Small intestine (tissue), 7 donors: ENCODE measurements around the gene GLT8D2. TPM values are rescaled to one million over a fixed set of nuclear protein-coding genes. Genes with fewer than 3 reads are reported as not detected.
A peak's percentile ranks its signal among the peaks of the same experiment; 100 is the strongest.
"Not testable (repeated sequence)": the region's sequence is repeated elsewhere in the genome, so short reads cannot be mapped to it uniquely, and the experiment has no call there.

Source experiments
- DNase-seq, 2 donors: peaks; one replicate each; pipeline versions ENCODE4 v3.0.0 to v3.0.0-alpha.2; 2013
- FAIRE-seq: peaks from 2 replicates; lab custom pipeline; 2012; peaks lifted over from hg19 to GRCh38; lab: Jason Lieb, UNC
- H3K27ac ChIP-seq, 3 donors: one replicate each; pipeline ENCODE4 v1.5.1; 2013; ENCODE audit warnings: low read length in 2 of 3, mild to moderate bottlenecking in 2 of 3, control low read depth in 1 of 3, inconsistent platforms in 1 of 3, low read depth in 1 of 3, moderate library complexity in 1 of 3
- H3K27me3 ChIP-seq, 3 donors: one replicate each; pipeline ENCODE4 v1.6.1; 2013; ENCODE audit warnings: low read length in 3 of 3, inconsistent platforms in 1 of 3; ENCODE audit not compliant: control insufficient read depth in 3 of 3, insufficient read depth in 3 of 3
- H3K36me3 ChIP-seq, 3 donors: one replicate each; pipeline ENCODE4 v1.6.1; 2013; ENCODE audit warnings: low read length in 3 of 3, inconsistent platforms in 1 of 3, low read depth in 1 of 3, mild to moderate bottlenecking in 1 of 3, moderate library complexity in 1 of 3; ENCODE audit not compliant: control insufficient read depth in 3 of 3, insufficient read depth in 2 of 3
- H3K4me1 ChIP-seq, 3 donors: one replicate each; pipeline ENCODE4 v1.6.1; 2013; ENCODE audit warnings: low read length in 2 of 3, inconsistent platforms in 1 of 3, low read depth in 1 of 3, mild to moderate bottlenecking in 1 of 3, moderate library complexity in 1 of 3; ENCODE audit not compliant: control insufficient read depth in 3 of 3, insufficient read depth in 2 of 3
- H3K4me3 ChIP-seq, 3 donors: one replicate each; pipeline ENCODE4 v1.5.1; 2013; ENCODE audit warnings: low read length in 3 of 3, control low read depth in 1 of 3, inconsistent platforms in 1 of 3, low read depth in 1 of 3, mild to moderate bottlenecking in 1 of 3, moderate library complexity in 1 of 3
- H3K9me3 ChIP-seq, 2 donors: one replicate each; pipeline ENCODE4 v1.6.1; 2013; ENCODE audit warnings: low read depth in 1 of 2, low read length in 1 of 2; ENCODE audit not compliant: control insufficient read depth in 2 of 2, insufficient read depth in 1 of 2
- WGBS, 3 donors: extraction: QIAGEN DNeasy Blood & Tissue Kit; methylation state at CpG; one replicate each; pipeline ENCODE4 v1.1.7; 2013; 5-methylcytosine and 5-hydroxymethylcytosine counted together
- polyA plus RNA-seq, 4 donors: library from polyadenylated mRNA; stranded (reverse) in 3 of 4; unstranded in 1 of 4; fragments of 200-250 nt in 3 of 4; fragments of 120-200 nt in 1 of 4; gene quantifications; one replicate each; pipeline versions ENCODE4 v1.2.1 to v1.2.3, GENCODE V29; 2013
- donor health status: healthy with polysubstance abuse.
- donor health status: control.
- donor health status: control.
- donor health status: Bipolar disorder and iron deficiency.
- donor health status: healthy.

The GLT8D2 gene
- polyA plus RNA-seq, 4 donors = 0.54 to 10.9 (median 5.2) TPM; not detected in 1

DNA sequence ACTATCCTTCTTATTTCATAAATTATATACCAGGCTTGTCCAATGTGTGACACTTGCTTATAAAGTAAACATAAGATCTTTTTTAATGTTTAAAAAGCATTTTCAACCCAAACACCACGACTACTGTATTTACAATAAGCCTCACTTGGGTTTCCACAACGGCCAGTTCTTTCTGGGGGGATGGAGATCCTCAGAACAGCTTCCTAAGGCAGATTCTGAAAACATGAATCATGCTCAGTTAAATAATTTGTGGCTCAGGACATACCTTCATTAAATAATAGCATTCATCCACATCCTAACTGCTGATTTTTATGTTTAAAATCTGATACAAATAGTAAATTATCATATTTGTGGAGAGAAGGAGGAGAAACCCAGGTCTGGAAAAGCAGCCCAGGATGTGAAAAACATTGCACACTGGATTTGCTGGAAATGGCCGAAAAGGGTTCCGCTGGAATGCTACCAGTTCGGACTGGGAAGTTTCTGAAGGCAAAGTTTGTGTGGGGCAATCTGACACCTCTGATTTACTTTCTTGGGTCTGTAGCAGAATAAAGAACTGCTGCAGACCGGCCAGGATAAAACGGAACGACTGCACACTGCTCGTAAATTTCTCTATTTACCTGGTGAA is 597 bp downstream of the GLT8D2 start:
- H3K9me3 ChIP-seq = no peaks in the 10 kb centered on the region
- FAIRE-seq = no peak
- WGBS, 3 donors = 31 to 39% (median 39%) methylated on average over 9 of the region's 9 CpGs
- no peaks in the 10 kb centered on the region for H3K36me3 ChIP-seq
- no peaks in the 10 kb centered on the region for H3K4me1 ChIP-seq
- H3K27ac ChIP-seq = peak overlapping the region in 2 of 3 donors; percentile 51 to 53
- H3K27me3 ChIP-seq = peaks cover 0 to 12% (median 0%) of the 10 kb centered on the region in 3 donors
- peak overlapping the region in 2 of 3 donors; percentile 10 to 29 for H3K4me3 ChIP-seq
- DNase-seq = no peak

DNA sequence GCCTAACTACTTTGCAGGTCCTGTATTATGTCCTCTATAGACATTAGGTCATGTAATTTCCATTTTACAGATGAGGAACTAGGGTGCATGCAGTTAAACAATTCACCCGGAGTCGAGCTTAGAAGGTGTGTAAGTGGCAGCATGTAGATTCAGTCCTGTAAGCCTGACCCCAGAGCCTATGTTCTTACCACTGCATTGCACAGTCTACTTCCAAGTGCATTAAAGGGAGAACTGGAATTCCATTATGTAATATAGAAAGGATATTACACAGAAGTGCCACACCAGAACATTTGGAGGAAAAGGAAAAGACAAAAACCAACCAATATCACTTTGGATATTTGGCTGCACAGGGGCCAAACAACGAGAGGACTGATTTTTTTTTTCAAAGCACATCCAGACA is 1.2 kb downstream of the GLT8D2 start:
- H3K4me3 ChIP-seq = no peak overlapping the region
- H3K36me3 ChIP-seq = no peaks in the 10 kb centered on the region
- FAIRE-seq = no peak
- no peak for DNase-seq
- H3K27ac ChIP-seq = no peak overlapping the region
- no peaks in the 10 kb centered on the region for H3K9me3 ChIP-seq
- peaks cover 0 to 12% (median 0%) of the 10 kb centered on the region in 3 donors for H3K27me3 ChIP-seq
- no peaks in the 10 kb centered on the region for H3K4me1 ChIP-seq
- 57 to 90% (median 80%) methylated on average over 3 of the region's 3 CpGs for WGBS, 3 donors

DNA sequence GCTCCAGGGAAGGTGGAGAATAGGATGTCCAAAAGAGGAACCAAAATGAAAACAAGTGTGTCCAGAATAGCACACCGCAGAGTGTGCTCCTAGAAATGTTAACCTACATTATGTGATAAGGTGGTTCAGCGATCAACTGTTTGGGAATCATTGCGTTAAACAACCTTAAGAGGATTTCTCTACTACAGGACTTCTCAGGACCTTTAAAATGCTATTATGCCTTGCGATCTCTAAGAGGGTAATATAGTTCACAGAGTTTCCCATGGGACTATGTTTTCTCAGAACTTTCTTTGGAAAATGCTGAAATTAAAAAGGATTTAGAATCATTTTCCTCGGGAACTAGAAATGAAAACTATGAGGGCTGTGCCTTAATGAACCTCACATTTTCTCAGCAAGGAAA is 1.8 kb downstream of the GLT8D2 start:
- no peak for FAIRE-seq
- WGBS, 3 donors = 76 to 92% (median 89%) methylated on average over 5 of the region's 5 CpGs

DNA sequence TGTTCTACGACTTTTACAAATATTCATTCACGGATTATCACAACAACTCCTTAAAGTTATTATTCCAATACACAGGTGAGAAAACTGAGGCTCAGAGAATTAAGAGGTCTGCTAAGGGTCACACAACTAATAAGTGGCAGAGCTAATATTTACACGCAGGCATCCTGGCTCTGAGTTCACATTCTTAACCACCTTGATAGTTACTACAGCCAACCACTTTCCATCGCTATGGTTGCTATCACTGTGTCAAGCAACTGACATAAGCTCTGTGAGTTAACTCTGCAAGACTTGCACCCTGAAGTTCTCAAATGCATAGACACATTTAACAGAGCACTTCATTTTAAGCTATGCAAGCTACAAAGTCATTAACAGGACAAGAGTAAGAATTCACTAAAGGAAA is 3.7 kb downstream of the GLT8D2 start:
- FAIRE-seq = no peak
- 88 to 95% (median 90%) methylated on average over 4 of the region's 4 CpGs for WGBS, 3 donors
- Histone ChIP-seq H3K4me1 (no peaks in the 10 kb centered on the region), H3K9me3 (no peaks in the 10 kb centered on the region), H3K27ac (no peak overlapping the region), H3K36me3 (no peaks in the 10 kb centered on the region), H3K27me3 (peaks cover 0 to 12% (median 0%) of the 10 kb centered on the region in 3 donors), H3K4me3 (no peak overlapping the region)
- no peak for DNase-seq

More for the DNA sequence above, 1.8 kb downstream of the GLT8D2 start:
- Histone ChIP-seq H3K4me3 (no peak overlapping the region), H3K4me1 (no peaks in the 10 kb centered on the region), H3K27ac (no peak overlapping the region), H3K9me3 (no peaks in the 10 kb centered on the region), H3K27me3 (peaks cover 0 to 12% (median 0%) of the 10 kb centered on the region in 3 donors), H3K36me3 (no peaks in the 10 kb centered on the region)
- no peak for DNase-seq

GRCh38 chr12:104044158-104044557 is 5.8 kb downstream of the GLT8D2 start:
- Histone ChIP-seq H3K4me3 (no peak overlapping the region), H3K9me3 (no peaks in the 10 kb centered on the region), H3K27me3 (peaks cover 0 to 3% (median 0%) of the 10 kb centered on the region in 3 donors), H3K36me3 (no peaks in the 10 kb centered on the region), H3K27ac (no peak overlapping the region), H3K4me1 (no peaks in the 10 kb centered on the region)
- WGBS, 3 donors = 84 to 87% (median 86%) methylated on average over 3 of the region's 3 CpGs
- no peak for DNase-seq
- no peak for FAIRE-seq

GRCh38 chr12:104042580-104042979 is 7.4 kb downstream of the GLT8D2 start:
- no peaks in the 10 kb centered on the region for H3K4me1 ChIP-seq
- peaks cover 0 to 3% (median 0%) of the 10 kb centered on the region in 3 donors for H3K27me3 ChIP-seq
- H3K36me3 ChIP-seq = no peaks in the 10 kb centered on the region
- H3K4me3 ChIP-seq = no peak overlapping the region
- DNase-seq (no peak), FAIRE-seq (no peak)
- H3K9me3 ChIP-seq = no peaks in the 10 kb centered on the region
- H3K27ac ChIP-seq = no peak overlapping the region
- 68 to 74% (median 72%) methylated on average over 1 of the region's 1 CpG for WGBS, 3 donors

DNA sequence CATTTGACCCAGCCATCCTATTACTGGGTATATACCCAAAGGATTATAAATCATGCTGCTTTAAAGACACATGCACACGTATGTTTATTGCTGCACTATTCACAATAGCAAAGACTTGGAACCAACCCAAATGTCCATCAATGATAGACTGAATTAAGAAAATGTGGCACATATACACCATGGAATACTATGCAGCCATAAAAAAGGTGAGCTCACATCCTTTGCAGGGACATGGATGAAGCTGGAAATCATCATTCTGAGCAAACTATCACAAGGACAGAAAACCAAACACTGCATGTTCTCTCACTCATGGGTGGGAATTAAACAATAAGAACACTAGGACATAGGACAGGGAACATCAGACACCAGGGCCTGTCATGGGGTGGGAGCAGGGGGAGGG is 10.2 kb downstream of the GLT8D2 start:
- not testable (repeated sequence) for FAIRE-seq, DNase-seq, H3K27ac ChIP-seq, H3K4me1 ChIP-seq, H3K9me3 ChIP-seq, H3K36me3 ChIP-seq, H3K27me3 ChIP-seq, H3K4me3 ChIP-seq
- WGBS, 3 donors = 69 to 91% (median 75%) methylated on average over 1 of the region's 1 CpG

DNA sequence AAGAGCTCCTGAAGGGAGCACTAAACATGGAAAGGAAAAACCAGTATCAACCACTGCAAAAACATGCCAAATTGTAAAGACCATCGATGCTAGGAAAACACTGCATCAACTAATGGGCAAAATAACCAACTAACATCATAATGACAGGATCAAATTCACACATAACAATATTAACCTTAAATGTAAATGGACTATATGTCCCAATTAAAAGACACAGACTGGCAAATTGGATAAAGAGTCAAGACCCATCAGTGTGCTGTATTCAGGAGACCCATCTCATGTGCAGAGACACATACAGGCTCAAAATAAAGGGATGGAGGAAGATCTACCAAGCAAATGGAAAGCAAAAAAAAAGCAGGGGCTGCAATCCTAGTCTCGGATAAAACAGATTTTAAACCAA is 13.8 kb downstream of the GLT8D2 start:
- not testable (repeated sequence) for H3K4me1 ChIP-seq, H3K36me3 ChIP-seq, DNase-seq, H3K27ac ChIP-seq, FAIRE-seq, H3K9me3 ChIP-seq, H3K4me3 ChIP-seq, H3K27me3 ChIP-seq
- WGBS, 3 donors = 86 to 92% (median 87%) methylated on average over 2 of the region's 2 CpGs

DNA sequence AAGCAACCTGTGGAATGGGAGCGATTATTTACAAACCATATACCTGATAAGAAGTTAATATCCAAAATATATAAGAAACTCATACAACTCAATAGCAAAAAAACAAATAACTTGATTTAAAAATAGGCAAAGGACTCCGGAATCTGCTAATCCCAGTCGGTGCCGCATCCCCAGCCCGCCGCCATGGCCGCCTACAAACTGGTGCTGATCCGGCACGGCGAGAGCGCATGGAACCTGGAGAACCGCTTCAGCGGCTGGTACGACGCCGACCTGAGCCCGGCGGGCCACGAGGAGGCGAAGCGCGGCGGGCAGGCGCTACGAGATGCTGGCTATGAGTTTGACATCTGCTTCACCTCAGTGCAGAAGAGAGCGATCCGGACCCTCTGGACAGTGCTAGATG is 19.4 kb downstream of the GLT8D2 start:
- H3K27ac ChIP-seq, FAIRE-seq, H3K27me3 ChIP-seq, H3K9me3 ChIP-seq, H3K36me3 ChIP-seq, H3K4me3 ChIP-seq, DNase-seq, H3K4me1 ChIP-seq: not testable (repeated sequence)
- WGBS, 3 donors = 94 to 97% (median 96%) methylated on average over 6 to 11 of the region's 27 CpGs
